Measurements from ENCODE around the gene PPP2R2B. TPM values are rescaled to one million over a fixed set of nuclear protein-coding genes. Genes with fewer than 3 reads are reported as not detected.

The PPP2R2B gene
- total and polyA plus RNA-seq, 2 of the 4 experiments (the other 2 are of a cell fraction): not detected

DNA sequence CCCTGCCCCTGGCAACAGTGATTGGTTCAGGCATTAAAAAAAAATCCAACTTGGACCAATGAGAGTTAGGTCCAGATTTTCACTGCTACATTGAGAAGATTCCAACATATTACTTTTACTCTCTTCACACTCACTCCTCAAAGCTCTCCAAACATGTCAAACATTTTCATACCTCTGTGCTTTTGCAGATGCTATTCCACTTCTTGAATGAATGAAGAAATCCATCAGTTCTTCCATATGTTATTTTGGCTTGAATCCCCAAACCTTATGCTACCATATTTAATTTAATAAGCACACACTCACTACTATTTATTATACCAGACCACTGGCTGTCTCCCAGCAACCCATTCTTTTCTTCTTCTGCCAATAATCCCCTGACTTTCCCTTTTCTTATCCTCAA is 87.1 kb downstream of the PPP2R2B start:
- no peak overlapping the region for H2BK120ac ChIP-seq (ENCODE audit: low read depth, low read length)
- BruUV-seq (replicated peaks): no TSS peak
- H3K27me3 ChIP-seq (ENCODE audit: control insufficient read depth, insufficient read depth, low read length): no peaks in the 10 kb centered on the region
- no peak overlapping the region for H4K5ac ChIP-seq (ENCODE audit: low read depth, low read length)
- no peak overlapping the region for H2BK15ac ChIP-seq (ENCODE audit: low read depth, low read length)
- H3K79me1 ChIP-seq (ENCODE audit: low read depth in 1 of 2, low read length in 2 of 2): no peaks in the 10 kb centered on the region
- H4K91ac ChIP-seq (ENCODE audit: insufficient read depth, low read depth, low read length): no peak overlapping the region
- no peaks in the 10 kb centered on the region for H3K9me1 ChIP-seq (ENCODE audit: insufficient read depth, low read length)
- H3K18ac ChIP-seq (ENCODE audit: low read depth, low read length): no peak overlapping the region
- intact Hi-C loops (cut with micrococcal nuclease): loop anchor here (10.0 kb wide), 1 partner anchor 187 kb away; no protein-coding TSS in a partner anchor
- no peak overlapping the region for H2BK5ac ChIP-seq (ENCODE audit: low read depth, low read length, poor library complexity, severe bottlenecking)
- H2AK5ac ChIP-seq (ENCODE audit: low read depth, low read length): no peak overlapping the region
- no peak overlapping the region for H3K4ac ChIP-seq (ENCODE audit: low read depth, low read length)
- H4K8ac ChIP-seq (ENCODE audit: low read depth in 2 of 2, low read length in 2 of 2): no peak overlapping the region
- no peak overlapping the region for H3K14ac ChIP-seq (replicated peaks; ENCODE audit: low read depth, low read length)
- no peak overlapping the region for H2BK20ac ChIP-seq (ENCODE audit: low read depth, low read length)
- no peaks in the 10 kb centered on the region for H3K4me1 ChIP-seq (ENCODE audit: control insufficient read depth, insufficient read depth, low read length)
- POLR2A ChIA-PET (ENCODE audit: unreplicated experiment): no interaction called here
- no peak overlapping the region for H3K23ac ChIP-seq (ENCODE audit: low read depth, low read length)
- no peak for ATAC-seq (ENCODE audit: low read depth)
- no peak overlapping the region for H3K4me3 ChIP-seq (ENCODE audit: insufficient read depth, low read depth, low read length)
- no peak overlapping the region for H2AFZ ChIP-seq (replicated peaks; ENCODE audit: low read length, poor library complexity)
- H3K36me3 ChIP-seq (ENCODE audit: control insufficient read depth, insufficient read depth, low read length): no peaks in the 10 kb centered on the region
- no peaks in the 10 kb centered on the region for H3K9me3 ChIP-seq (ENCODE audit: control insufficient read depth, insufficient read depth, low read length)
- no peak overlapping the region for H3K27ac ChIP-seq (ENCODE audit: insufficient read depth, low read length)
- CTCF ChIA-PET: no interaction called here
- dilution Hi-C loops (cut with HindIII; ENCODE audit: low sequenced_read_pairs, unreplicated experiment): no loop called here
- no peak overlapping the region for H2AK9ac ChIP-seq (replicated peaks; ENCODE audit: low read depth, low read length, poor library complexity)
- H4K20me1 ChIP-seq (ENCODE audit: insufficient read depth, low read length): no peaks in the 10 kb centered on the region
- no peak overlapping the region for H3K4me2 ChIP-seq (ENCODE audit: low read depth, low read length)
- no peak overlapping the region for H3K56ac ChIP-seq (ENCODE audit: extremely low read depth, insufficient read depth, low read length)
- TF ChIP-seq CHD1 (IDR thresholded peaks at IDR 0.05; ENCODE audit: low read depth, low read length) (no peak), BHLHE40 (IDR thresholded peaks at IDR 0.05; ENCODE audit: low read depth, low read length) (no peak), FOS (IDR thresholded peaks at IDR 0.05; ENCODE audit: low read depth, low read length) (no peak), RCOR1 (IDR thresholded peaks at IDR 0.05; ENCODE audit: insufficient replicate concordance, low read length) (no peak), SMC3 (IDR thresholded peaks at IDR 0.05; ENCODE audit: low read depth, low read length) (no peak), NFE2L2 (IDR thresholded peaks at IDR 0.05; ENCODE audit: low read depth, low read length) (no peak), MAFK (IDR thresholded peaks at IDR 0.05; ENCODE audit: low read depth, low read length) (no peak), POLR2A (IDR thresholded peaks at IDR 0.05; ENCODE audit: low read depth, low read length) (no peak), MXI1 (IDR thresholded peaks at IDR 0.05; ENCODE audit: borderline replicate concordance, low read depth, low read length) (no peak)
- TF ChIP-seq, protein P1, sequence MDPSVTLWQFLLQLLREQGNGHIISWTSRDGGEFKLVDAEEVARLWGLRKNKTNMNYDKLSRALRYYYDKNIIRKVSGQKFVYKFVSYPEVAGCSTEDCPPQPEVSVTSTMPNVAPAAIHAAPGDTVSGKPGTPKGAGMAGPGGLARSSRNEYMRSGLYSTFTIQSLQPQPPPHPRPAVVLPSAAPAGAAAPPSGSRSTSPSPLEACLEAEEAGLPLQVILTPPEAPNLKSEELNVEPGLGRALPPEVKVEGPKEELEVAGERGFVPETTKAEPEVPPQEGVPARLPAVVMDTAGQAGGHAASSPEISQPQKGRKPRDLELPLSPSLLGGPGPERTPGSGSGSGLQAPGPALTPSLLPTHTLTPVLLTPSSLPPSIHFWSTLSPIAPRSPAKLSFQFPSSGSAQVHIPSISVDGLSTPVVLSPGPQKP (IDR thresholded peaks at IDR 0.05; ENCODE audit: borderline replicate concordance, low read depth, low read length): no peak
- TF ChIP-seq, protein P2, sequence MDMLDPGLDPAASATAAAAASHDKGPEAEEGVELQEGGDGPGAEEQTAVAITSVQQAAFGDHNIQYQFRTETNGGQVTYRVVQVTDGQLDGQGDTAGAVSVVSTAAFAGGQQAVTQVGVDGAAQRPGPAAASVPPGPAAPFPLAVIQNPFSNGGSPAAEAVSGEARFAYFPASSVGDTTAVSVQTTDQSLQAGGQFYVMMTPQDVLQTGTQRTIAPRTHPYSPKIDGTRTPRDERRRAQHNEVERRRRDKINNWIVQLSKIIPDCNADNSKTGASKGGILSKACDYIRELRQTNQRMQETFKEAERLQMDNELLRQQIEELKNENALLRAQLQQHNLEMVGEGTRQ (IDR thresholded peaks at IDR 0.05; ENCODE audit: low read depth, low read length): no peak
- no peak for DNase-seq
- no peak overlapping the region for H3K9ac ChIP-seq (ENCODE audit: low read depth, low read length)
- in situ Hi-C loops (cut with MboI; ENCODE audit: low sequenced_read_pairs): no loop called here
